SK-N-SH (cell line): ENCODE results near the gene S100A16. TPM values are rescaled to one million over a fixed set of nuclear protein-coding genes. Genes with fewer than 3 reads are reported as not detected.

Experiments used
- CTCF ChIA-PET: fragments of 300-600, 350-600 bp; formaldehyde crosslinking; extraction: SDS; loops from one replicate; lab custom pipeline; 2021; lab: Yijun Ruan, JAX
- POLR2A ChIA-PET: fragments of 350-600 bp; sonication (Branson Sonifier 250); formaldehyde crosslinking; extraction: SDS; loops from one replicate; lab custom pipeline; 2020; ENCODE audit warnings: antibody characterized with exemption, inconsistent platforms; lab: Yijun Ruan, JAX
- DNase-seq: peaks from one replicate; pipeline ENCODE4 v3.0.0; 2012
- H2AFZ ChIP-seq: fragments of 200-600 bp; sonication (generic); 2 replicates; pipeline ENCODE4 v1.8.1; 2016; ENCODE audit warnings: antibody characterized with exemption, mild to moderate bottlenecking, low read depth
- H3F3A ChIP-seq: fragments of 200-600 bp; sonication (generic); replicated peaks from 2 replicates; pipeline ENCODE3; 2016; ENCODE audit warnings: antibody characterized with exemption, mild to moderate bottlenecking; ENCODE audit not compliant: insufficient read depth
- H3K27ac ChIP-seq, 2 experiments: fragments of 200-500 bp in 1 of 2; fragments of 200-600 bp in 1 of 2; sonication (Bioruptor generic) in 1 of 2; sonication (generic), shearing (Covaris generic) in 1 of 2; 2 replicates each; pipeline versions ENCODE4 v1.5.1 to v1.6.1; 2014 to 2016; ENCODE audit warnings: low read depth in 2 of 2, inconsistent platforms in 1 of 2, low read length in 1 of 2, mild to moderate bottlenecking in 1 of 2, mixed read lengths in 1 of 2
- H3K27me3 ChIP-seq: fragments of 200-600 bp; sonication (generic), shearing (Covaris generic); 2 replicates; pipeline ENCODE4 v1.6.1; 2016; ENCODE audit warnings: mixed run types; ENCODE audit not compliant: insufficient read depth
- H3K36me3 ChIP-seq, 2 experiments: fragments of 200-500 bp in 1 of 2; fragments of 200-600 bp in 1 of 2; sonication (Bioruptor generic) in 1 of 2; sonication (generic) in 1 of 2; replicated peaks in 1 of 2; 2 replicates each; pipeline versions ENCODE3 to v1.5.1; 2014 to 2016; ENCODE audit warnings: low read length in 1 of 2, mild to moderate bottlenecking in 1 of 2; ENCODE audit not compliant: insufficient read depth in 2 of 2, control insufficient read depth in 1 of 2
- H3K4me1 ChIP-seq, 2 experiments: fragments of 200-500 bp in 1 of 2; fragments of 200-600 bp in 1 of 2; sonication (Bioruptor generic) in 1 of 2; sonication (generic), shearing (Covaris generic) in 1 of 2; 2 replicates each; pipeline versions ENCODE4 v1.5.1 to v1.6.1; 2014 to 2016; ENCODE audit warnings: low read depth in 1 of 2, low read length in 1 of 2, mixed run types in 1 of 2; ENCODE audit not compliant: insufficient read depth in 2 of 2, control insufficient read depth in 1 of 2
- H3K4me2 ChIP-seq: fragments of 200-600 bp; sonication (generic), shearing (Covaris generic); 2 replicates; pipeline ENCODE4 v1.6.1; 2017; ENCODE audit warnings: mixed run types
- H3K4me3 ChIP-seq, 2 experiments: fragments of 200-500 bp in 1 of 2; fragments of 200-600 bp in 1 of 2; sonication (Bioruptor generic) in 1 of 2; sonication (generic), shearing (Covaris generic) in 1 of 2; 2 replicates each; pipeline versions ENCODE4 v1.5.1 to v1.8.1; 2014 to 2016; ENCODE audit warnings: low read depth in 2 of 2, inconsistent platforms in 1 of 2, low read length in 1 of 2, mild to moderate bottlenecking in 1 of 2, mixed read lengths in 1 of 2, moderate library complexity in 1 of 2
- H3K79me2 ChIP-seq: fragments of 200-600 bp; sonication (generic); 2 replicates; pipeline ENCODE4 v1.8.1; 2017; ENCODE audit warnings: mild to moderate bottlenecking; ENCODE audit not compliant: insufficient read depth
- H3K9ac ChIP-seq: fragments of 200-600 bp; sonication (generic); 2 replicates; pipeline ENCODE4 v1.6.1; 2017; ENCODE audit warnings: mixed run types
- H3K9me2 ChIP-seq: fragments of 200-600 bp; sonication (generic); 2 replicates; pipeline ENCODE4 v1.6.1; 2017; ENCODE audit warnings: mixed run types
- H3K9me3 ChIP-seq: fragments of 200-600 bp; sonication (generic); 2 replicates; pipeline ENCODE4 v1.6.1; 2017; ENCODE audit warnings: mixed run types, mild to moderate bottlenecking, moderate library complexity
- H4K20me1 ChIP-seq: fragments of 200-600 bp; sonication (generic); 2 replicates; pipeline ENCODE4 v1.6.1; 2017; ENCODE audit warnings: mild to moderate bottlenecking, mixed run types; ENCODE audit not compliant: insufficient read depth
- CTCF ChIP-seq: fragments of 200-600 bp; sonication (generic); IDR thresholded peaks from 2 replicates; pipeline ENCODE4 v1.6.1; 2017; ENCODE audit warnings: antibody characterized with exemption, mild to moderate bottlenecking, moderate library complexity
- ELF1 ChIP-seq: IDR thresholded peaks from 2 replicates; pipeline ENCODE4 v1.4.0; 2012
- EP300 ChIP-seq, 2 experiments: IDR thresholded peaks; 2 replicates each; pipeline versions ENCODE4 v1.4.0 to v1.6.1; 2012; ENCODE audit warnings: borderline replicate concordance in 1 of 2, low read depth in 1 of 2, low read length in 1 of 2
- EZH2phosphoT487 ChIP-seq: fragments of 200-600 bp; sonication (generic); IDR thresholded peaks from 2 replicates; pipeline ENCODE4 v1.6.1; 2017; ENCODE audit warnings: low read depth, mixed run types, mild to moderate bottlenecking, antibody characterized with exemption, moderate library complexity, borderline replicate concordance
- GABPA ChIP-seq: IDR thresholded peaks from 2 replicates; pipeline ENCODE4 v1.4.0; 2012; ENCODE audit warnings: low read depth, mild to moderate bottlenecking
- IRF3 ChIP-seq: fragments of 150-350 bp; IDR thresholded peaks from 2 replicates; pipeline ENCODE4 v1.6.1; 2016; ENCODE audit warnings: mild to moderate bottlenecking, low read depth, low read length
- JUND ChIP-seq: IDR thresholded peaks from 2 replicates; pipeline ENCODE4 v1.4.0; 2012
- MAX ChIP-seq: IDR thresholded peaks from 2 replicates; pipeline ENCODE4 v1.4.0; 2012; ENCODE audit warnings: low read depth
- MEF2A ChIP-seq: IDR thresholded peaks from 2 replicates; pipeline ENCODE4 v1.4.0; 2012; ENCODE audit warnings: low read depth, borderline replicate concordance
- MXI1 ChIP-seq: IDR thresholded peaks from 2 replicates; pipeline ENCODE4 v1.6.1; 2012; ENCODE audit warnings: mild to moderate bottlenecking, low read depth, low read length, improper control_type of control experiment
- POLR2AphosphoS5 ChIP-seq: IDR thresholded peaks from 2 replicates; pipeline ENCODE4 v1.6.1; 2012; ENCODE audit warnings: low read depth, low read length
- RCOR1 ChIP-seq: fragments of 150-350 bp; IDR thresholded peaks from 2 replicates; pipeline ENCODE4 v1.6.1; 2017; ENCODE audit warnings: antibody characterized with exemption, low read length
- RFX5 ChIP-seq: IDR thresholded peaks from 2 replicates; pipeline ENCODE4 v1.6.1; 2012; ENCODE audit warnings: mild to moderate bottlenecking, improper control_type of control experiment, low read length
- RXRA ChIP-seq: IDR thresholded peaks from 2 replicates; pipeline ENCODE4 v1.4.0; 2012; ENCODE audit warnings: low read depth, mild to moderate bottlenecking, borderline replicate concordance
- SIN3A ChIP-seq: IDR thresholded peaks from 2 replicates; pipeline ENCODE4 v1.6.1; 2012; ENCODE audit warnings: low read depth, mild to moderate bottlenecking, low read length, moderate library complexity, borderline replicate concordance
- SMC3 ChIP-seq: IDR thresholded peaks from 2 replicates; pipeline ENCODE4 v1.6.1; 2012; ENCODE audit warnings: low read depth, low read length, improper control_type of control experiment
- TAF1 ChIP-seq: IDR thresholded peaks from 2 replicates; pipeline ENCODE4 v1.6.1; 2012; ENCODE audit warnings: low read depth, mild to moderate bottlenecking, low read length, moderate library complexity, borderline replicate concordance
- TCF12 ChIP-seq: IDR thresholded peaks from 2 replicates; pipeline ENCODE4 v1.4.0; 2012
- TEAD4 ChIP-seq: IDR thresholded peaks from 2 replicates; pipeline ENCODE4 v1.4.0; 2012; ENCODE audit warnings: mild to moderate bottlenecking, borderline replicate concordance; ENCODE audit not compliant: insufficient read depth
- USF1 ChIP-seq: IDR thresholded peaks from 2 replicates; pipeline ENCODE4 v1.4.0; 2012; ENCODE audit warnings: low read depth, borderline replicate concordance
- YY1 ChIP-seq: IDR thresholded peaks from 2 replicates; pipeline ENCODE4 v1.4.0; 2012; ENCODE audit warnings: low read depth, mild to moderate bottlenecking
- WGBS: methylation state at CpG from one replicate; pipeline ENCODE4 v1.1.6; 2017; ENCODE audit warnings: low lambda C conversion rate; 5-methylcytosine and 5-hydroxymethylcytosine counted together
- polyA plus RNA-seq, 3 experiments: library from polyadenylated mRNA; depleted of rRNA; stranded (reverse); fragments of >200 nt; gene quantifications; 2 replicates each; pipeline ENCODE4 v1.2.3, GENCODE V29; 2012
- TF ChIP-seq, protein P1 (sequence below): fragments of 150-350 bp; IDR thresholded peaks from 2 replicates; pipeline ENCODE4 v1.6.1; 2017; ENCODE audit warnings: antibody characterized with exemption, low read length, low read depth, borderline replicate concordance
- TF ChIP-seq, protein P2 (sequence below): IDR thresholded peaks from 2 replicates; pipeline ENCODE4 v1.6.1; 2012; ENCODE audit warnings: mild to moderate bottlenecking, low read depth, low read length, moderate library complexity

Gene S100A16
- polyA plus RNA-seq, 1 of the 3 experiments (the other 2 are of a cell fraction) = 512 TPM

- H3K36me3 ChIP-seq = peaks cover 26 to 30% of the 10 kb centered on the region in 2 experiments
- H3K9ac ChIP-seq = peak within 1 kb of the TSS; percentile 80
- H3K79me2 ChIP-seq = peaks cover 23% of the 10 kb centered on the region
- no peaks in the 10 kb centered on the region for H3K9me3 ChIP-seq
- peak within 1 kb of the TSS; percentile 58 to 83; a peak in 3 of 4 replicates for H3K27ac ChIP-seq
- ChIA-PET CTCF (interaction anchor here (1.2 to 1.4 kb wide), 4 partner anchors 9 to 15 kb away, joined by 3 read pairs; no protein-coding TSS in a partner anchor), POLR2A (interaction anchor here (0.6 to 1.9 kb wide), 4 partner anchors 25 to 332 kb away, joined by 3 to 8 read pairs (median 5); partner anchors contain the start of genes CHTOP and RPS27)
- no peaks in the 10 kb centered on the region for H3K27me3 ChIP-seq
- 4% methylated on average over 35 of the region's 53 CpGs for WGBS
- no peaks in the 10 kb centered on the region for H3K9me2 ChIP-seq
- peak within 1 kb of the TSS; percentile 60 to 92 for H3K4me3 ChIP-seq
- H3F3A ChIP-seq = peaks cover 30% of the 10 kb centered on the region
- peak within 1 kb of the TSS; percentile 97 for H2AFZ ChIP-seq
- H3K4me2 ChIP-seq = peak within 1 kb of the TSS; percentile 94
- peaks cover 0 to 5% of the 10 kb centered on the region in 2 experiments; a peak in 1 of 4 replicates for H3K4me1 ChIP-seq
- no peaks in the 10 kb centered on the region for H4K20me1 ChIP-seq
- DNase-seq = peak; percentile 94
- TF ChIP-seq TEAD4 (no peak), IRF3 (no peak), TAF1 (peak; percentile 56; the same call in 1 of the 2 replicates), MXI1 (peak; percentile 56; the same call in 1 of the 2 replicates), TCF12 (no peak), YY1 (peak; percentile 70; the same call in 1 of the 2 replicates), EZH2phosphoT487 (no peak), EP300 (IDR thresholded peaks at IDR 0.05; ENCODE audit: borderline replicate concordance in 1 of 2, low read depth in 1 of 2, low read length in 1 of 2) (no peak), MAX (no peak; the same call in 1 of the 2 replicates), JUND (no peak), ELF1 (peak; percentile 62; the same call in 1 of the 2 replicates), RCOR1 (no peak), SIN3A (peak; percentile 75; the same call in 1 of the 2 replicates), USF1 (peak; percentile 46; the same call in 1 of the 2 replicates), GABPA (peak; percentile 76), SMC3 (no peak), RXRA (no peak), POLR2AphosphoS5 (peak; percentile 91), CTCF (0 out of 2 replicates have a peak, but pooled peaks have one; percentile 12), MEF2A (no peak), RFX5 (no peak)
- TF ChIP-seq, protein P1, sequence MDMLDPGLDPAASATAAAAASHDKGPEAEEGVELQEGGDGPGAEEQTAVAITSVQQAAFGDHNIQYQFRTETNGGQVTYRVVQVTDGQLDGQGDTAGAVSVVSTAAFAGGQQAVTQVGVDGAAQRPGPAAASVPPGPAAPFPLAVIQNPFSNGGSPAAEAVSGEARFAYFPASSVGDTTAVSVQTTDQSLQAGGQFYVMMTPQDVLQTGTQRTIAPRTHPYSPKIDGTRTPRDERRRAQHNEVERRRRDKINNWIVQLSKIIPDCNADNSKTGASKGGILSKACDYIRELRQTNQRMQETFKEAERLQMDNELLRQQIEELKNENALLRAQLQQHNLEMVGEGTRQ = no peak
- TF ChIP-seq, protein P2, sequence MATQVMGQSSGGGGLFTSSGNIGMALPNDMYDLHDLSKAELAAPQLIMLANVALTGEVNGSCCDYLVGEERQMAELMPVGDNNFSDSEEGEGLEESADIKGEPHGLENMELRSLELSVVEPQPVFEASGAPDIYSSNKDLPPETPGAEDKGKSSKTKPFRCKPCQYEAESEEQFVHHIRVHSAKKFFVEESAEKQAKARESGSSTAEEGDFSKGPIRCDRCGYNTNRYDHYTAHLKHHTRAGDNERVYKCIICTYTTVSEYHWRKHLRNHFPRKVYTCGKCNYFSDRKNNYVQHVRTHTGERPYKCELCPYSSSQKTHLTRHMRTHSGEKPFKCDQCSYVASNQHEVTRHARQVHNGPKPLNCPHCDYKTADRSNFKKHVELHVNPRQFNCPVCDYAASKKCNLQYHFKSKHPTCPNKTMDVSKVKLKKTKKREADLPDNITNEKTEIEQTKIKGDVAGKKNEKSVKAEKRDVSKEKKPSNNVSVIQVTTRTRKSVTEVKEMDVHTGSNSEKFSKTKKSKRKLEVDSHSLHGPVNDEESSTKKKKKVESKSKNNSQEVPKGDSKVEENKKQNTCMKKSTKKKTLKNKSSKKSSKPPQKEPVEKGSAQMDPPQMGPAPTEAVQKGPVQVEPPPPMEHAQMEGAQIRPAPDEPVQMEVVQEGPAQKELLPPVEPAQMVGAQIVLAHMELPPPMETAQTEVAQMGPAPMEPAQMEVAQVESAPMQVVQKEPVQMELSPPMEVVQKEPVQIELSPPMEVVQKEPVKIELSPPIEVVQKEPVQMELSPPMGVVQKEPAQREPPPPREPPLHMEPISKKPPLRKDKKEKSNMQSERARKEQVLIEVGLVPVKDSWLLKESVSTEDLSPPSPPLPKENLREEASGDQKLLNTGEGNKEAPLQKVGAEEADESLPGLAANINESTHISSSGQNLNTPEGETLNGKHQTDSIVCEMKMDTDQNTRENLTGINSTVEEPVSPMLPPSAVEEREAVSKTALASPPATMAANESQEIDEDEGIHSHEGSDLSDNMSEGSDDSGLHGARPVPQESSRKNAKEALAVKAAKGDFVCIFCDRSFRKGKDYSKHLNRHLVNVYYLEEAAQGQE = 0 out of 2 replicates have a peak, but pooled peaks have one; percentile 18
Measured at GRCh38 chr1:153658400-153659174, 45.6 kb upstream of the S100A16 start, which contains the start of gene SNAPIN. TSS of gene SNAPIN (plus strand) at chr1:153658703. CDS start at chr1:153658744, 41 bp downstream.
